K562 (cell line): ENCODE measurements around the gene GALNS. TPM values are rescaled to one million over a fixed set of nuclear protein-coding genes. Genes with fewer than 3 reads are reported as not detected.

Experiments
- BHLHE40 ChIP-seq: IDR thresholded peaks from 2 replicates; pipeline ENCODE4 v1.6.1; 2011; ENCODE audit warnings: low read length, improper control_type of control experiment
- CBX3 ChIP-seq, 2 experiments: IDR thresholded peaks; 1 replicate in 1 of 2; 2 replicates in 1 of 2; pipeline ENCODE4 v1.6.1; 2012; ENCODE audit warnings: inconsistent platforms in 2 of 2, low read length in 2 of 2, borderline replicate concordance in 1 of 2, control low read depth in 1 of 2
- FOXP1 ChIP-seq: sonication (generic); formaldehyde crosslinking; IDR thresholded peaks from 2 replicates; pipeline ENCODE4 v1.8.0; 2022; ENCODE audit warnings: mild to moderate bottlenecking, missing genetic modification reagents
- NBN ChIP-seq: fragments of 450-650 bp; IDR thresholded peaks from 2 replicates; pipeline ENCODE4 v1.6.1; 2016; ENCODE audit warnings: low read depth, mild to moderate bottlenecking
- PRMT5 ChIP-seq: sonication (generic); formaldehyde crosslinking; IDR thresholded peaks from 2 replicates; pipeline ENCODE4 v1.5.0; 2020; ENCODE audit warnings: missing genetic modification reagents
- SMAD2 ChIP-seq: fragments of 150-350 bp; IDR thresholded peaks from 2 replicates; pipeline ENCODE4 v1.6.1; 2014; ENCODE audit warnings: low read depth, mild to moderate bottlenecking, low read length
- XRCC4 ChIP-seq: IDR thresholded peaks from one replicate; pipeline ENCODE4 v1.6.1; 2011; ENCODE audit not compliant: insufficient read depth, insufficient read length; ENCODE audit errors: extremely low read depth
- ZNF274 ChIP-seq: IDR thresholded peaks from 2 replicates; pipeline ENCODE4 v1.6.1; 2011; ENCODE audit warnings: low read depth, mild to moderate bottlenecking, low read length, moderate library complexity, borderline replicate concordance
- ZNF76 ChIP-seq: fragments of 250-450 bp; sonication (Bioruptor Pico); IDR thresholded peaks from 2 replicates; pipeline ENCODE4 v1.4.0; 2020; ENCODE audit warnings: mild to moderate bottlenecking, moderate library complexity, borderline replicate concordance
- polyA plus RNA-seq, 8 experiments: library from polyadenylated mRNA; depleted of rRNA in 4 of 8; stranded (reverse) in 5 of 8; unstranded in 3 of 8; fragments of >200 nt; fragmentation: Nextera tagmentation in 2 of 8; fragmentation: Illumina TruSeq in 1 of 8; extraction: Ambion mirVana in 2 of 8; extraction: Trizol in 1 of 8; gene quantifications; 2 replicates each; pipeline versions ENCODE4 v1.2.1 to v1.2.3, GENCODE V29; 2011 to 2014; ENCODE audit warnings: inconsistent platforms in 1 of 8, missing spikeins in 1 of 8
- total RNA-seq, 7 experiments: library from RNA; depleted of rRNA in 6 of 7; stranded (reverse); fragments of >200 nt in 6 of 7; fragmentation: Illumina TruSeq in 2 of 7; extraction: Trizol in 2 of 7; gene quantifications; 2 replicates each; pipeline versions ENCODE4 v1.2.1 to v1.2.3, GENCODE V29; 2011 to 2021; ENCODE audit warnings: low replicate concordance in 1 of 7
- TF ChIP-seq, protein P1 (sequence below): fragments of 450-650 bp; IDR thresholded peaks from 2 replicates; pipeline ENCODE4 v1.6.1; 2018; ENCODE audit not compliant: partially characterized antibody

Gene GALNS
- total and polyA plus RNA-seq, 9 of the 15 experiments (the other 6 are each of a cell fraction or from before 2014, with no cell fraction given): 0.38 to 13.2 (median 4.3) TPM

DNA sequence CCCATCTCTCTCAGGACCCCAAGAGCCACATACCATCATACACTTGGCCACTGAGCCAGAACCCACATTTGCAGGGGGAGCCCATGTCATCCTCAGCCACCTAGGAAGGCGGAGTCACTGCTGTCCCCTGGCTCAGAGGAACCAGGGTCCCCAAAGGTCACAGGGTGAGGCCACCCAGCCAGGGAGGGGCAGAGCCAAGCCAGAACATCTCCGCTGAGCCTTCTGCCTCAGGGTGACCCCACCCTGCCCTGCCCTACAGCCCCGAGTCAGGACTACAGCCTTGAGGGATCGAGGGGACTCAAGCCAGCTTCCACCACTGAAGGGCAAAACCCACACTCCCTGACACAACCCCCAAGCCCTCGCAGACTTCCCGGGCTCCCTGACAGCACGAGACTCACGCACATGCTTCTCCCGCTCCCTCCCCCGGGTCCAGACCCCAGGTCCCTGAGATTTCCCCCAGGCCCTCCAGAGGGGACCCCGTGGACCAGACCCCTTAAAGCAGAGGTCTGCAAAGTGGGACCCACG is 89.1 kb downstream of the GALNS start (continued):
- TF ChIP-seq, protein P1, sequence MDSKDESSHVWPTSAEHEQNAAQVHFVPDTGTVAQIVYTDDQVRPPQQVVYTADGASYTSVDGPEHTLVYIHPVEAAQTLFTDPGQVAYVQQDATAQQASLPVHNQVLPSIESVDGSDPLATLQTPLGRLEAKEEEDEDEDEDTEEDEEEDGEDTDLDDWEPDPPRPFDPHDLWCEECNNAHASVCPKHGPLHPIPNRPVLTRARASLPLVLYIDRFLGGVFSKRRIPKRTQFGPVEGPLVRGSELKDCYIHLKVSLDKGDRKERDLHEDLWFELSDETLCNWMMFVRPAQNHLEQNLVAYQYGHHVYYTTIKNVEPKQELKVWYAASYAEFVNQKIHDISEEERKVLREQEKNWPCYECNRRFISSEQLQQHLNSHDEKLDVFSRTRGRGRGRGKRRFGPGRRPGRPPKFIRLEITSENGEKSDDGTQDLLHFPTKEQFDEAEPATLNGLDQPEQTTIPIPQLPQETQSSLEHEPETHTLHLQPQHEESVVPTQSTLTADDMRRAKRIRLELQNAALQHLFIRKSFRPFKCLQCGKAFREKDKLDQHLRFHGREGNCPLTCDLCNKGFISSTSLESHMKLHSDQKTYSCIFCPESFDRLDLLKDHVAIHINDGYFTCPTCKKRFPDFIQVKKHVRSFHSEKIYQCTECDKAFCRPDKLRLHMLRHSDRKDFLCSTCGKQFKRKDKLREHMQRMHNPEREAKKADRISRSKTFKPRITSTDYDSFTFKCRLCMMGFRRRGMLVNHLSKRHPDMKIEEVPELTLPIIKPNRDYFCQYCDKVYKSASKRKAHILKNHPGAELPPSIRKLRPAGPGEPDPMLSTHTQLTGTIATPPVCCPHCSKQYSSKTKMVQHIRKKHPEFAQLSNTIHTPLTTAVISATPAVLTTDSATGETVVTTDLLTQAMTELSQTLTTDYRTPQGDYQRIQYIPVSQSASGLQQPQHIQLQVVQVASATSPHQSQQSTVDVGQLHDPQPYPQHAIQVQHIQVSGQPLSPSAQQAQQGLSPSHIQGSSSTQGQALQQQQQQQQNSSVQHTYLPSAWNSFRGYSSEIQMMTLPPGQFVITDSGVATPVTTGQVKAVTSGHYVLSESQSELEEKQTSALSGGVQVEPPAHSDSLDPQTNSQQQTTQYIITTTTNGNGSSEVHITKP: peak; percentile 61
- TF ChIP-seq FOXP1 (CRISPR knock-in tag): no peak
- TF ChIP-seq PRMT5 (CRISPR knock-in tag): no peak
- TF ChIP-seq XRCC4: no peak
- TF ChIP-seq BHLHE40: peak; percentile 45; the same call in 1 of the 2 replicates
- no peak for TF ChIP-seq SMAD2
- no peak for TF ChIP-seq NBN
- no peak for TF ChIP-seq ZNF274
- TF ChIP-seq ZNF76: no peak
- no peak for TF ChIP-seq CBX3 (IDR thresholded peaks at IDR 0.05; ENCODE audit: borderline replicate concordance in 1 of 2, low read length in 2 of 2)
